ENCODE results near the gene SFXN3. TPM values are rescaled to one million over a fixed set of nuclear protein-coding genes. Genes with fewer than 3 reads are reported as not detected.

The SFXN3 gene
- total RNA-seq, 4 donors from 2014 or later = 57.6 to 296 (median 74.3) TPM

GRCh38 chr10:101062232-101063049 lies 31.4 kb downstream of the SFXN3 start:
- no peaks in the 10 kb centered on the region for H3K9me3 ChIP-seq
- peak overlapping the region; percentile 66 for H3K4me3 ChIP-seq
- H3K27me3 ChIP-seq = peaks cover 15% of the 10 kb centered on the region
- WGBS = 17% methylated on average over 14 of the region's 63 CpGs
- DNase-seq (ENCODE audit: low spot score in 2 of 2) = peak in 1 of 2 donors; percentile 76
- peaks cover 63% of the 10 kb centered on the region for H3K4me1 ChIP-seq
- H3K27ac ChIP-seq = peak overlapping the region; percentile 89
- H3K36me3 ChIP-seq = no peaks in the 10 kb centered on the region
- peak; percentile 5 to 57 for TF ChIP-seq CTCF (IDR thresholded peaks at IDR 0.05)
- no peak for TF ChIP-seq POLR2A (IDR thresholded peaks at IDR 0.05)
- no peak for TF ChIP-seq EP300 (IDR thresholded peaks at IDR 0.05)
- no peak for TF ChIP-seq POLR2AphosphoS5 (IDR thresholded peaks at IDR 0.05)

- H3K36me3 ChIP-seq = no peaks in the 10 kb centered on the region
- H3K4me1 ChIP-seq = peaks cover 66% of the 10 kb centered on the region
- 44% methylated on average over 12 of the region's 19 CpGs for WGBS
- H3K9me3 ChIP-seq = no peaks in the 10 kb centered on the region
- no peak for TF ChIP-seq POLR2A (IDR thresholded peaks at IDR 0.05)
- no peak for TF ChIP-seq EP300 (IDR thresholded peaks at IDR 0.05)
- no peak for TF ChIP-seq CTCF (IDR thresholded peaks at IDR 0.05)
- no peak for TF ChIP-seq POLR2AphosphoS5 (IDR thresholded peaks at IDR 0.05)
- H3K27me3 ChIP-seq = peaks cover 15% of the 10 kb centered on the region
- no peak overlapping the region for H3K27ac ChIP-seq
- no peak for DNase-seq (ENCODE audit: low spot score in 2 of 2)
- H3K4me3 ChIP-seq = peak overlapping the region; percentile 66
These were observed 32.1 kb downstream of the SFXN3 start for GRCh38 chr10:101063050-101063525.

- H3K4me1 ChIP-seq = peaks cover 66% of the 10 kb centered on the region
- no peak overlapping the region for H3K4me3 ChIP-seq
- WGBS = 62% methylated on average over 15 of the region's 15 CpGs
- TF ChIP-seq POLR2AphosphoS5 (IDR thresholded peaks at IDR 0.05) (no peak), EP300 (IDR thresholded peaks at IDR 0.05) (no peak), CTCF (IDR thresholded peaks at IDR 0.05) (no peak), POLR2A (IDR thresholded peaks at IDR 0.05) (no peak)
- no peaks in the 10 kb centered on the region for H3K9me3 ChIP-seq
- H3K36me3 ChIP-seq = no peaks in the 10 kb centered on the region
- no peak overlapping the region for H3K27ac ChIP-seq
- no peak for DNase-seq (ENCODE audit: low spot score in 2 of 2)
- H3K27me3 ChIP-seq = peaks cover 15% of the 10 kb centered on the region
These were observed 32.7 kb downstream of the SFXN3 start for GRCh38 chr10:101063548-101064414.

GRCh38 chr10:101064415-101065030 lies 33.5 kb downstream of the SFXN3 start:
- no peaks in the 10 kb centered on the region for H3K36me3 ChIP-seq
- peaks cover 66% of the 10 kb centered on the region for H3K4me1 ChIP-seq
- peaks cover 15% of the 10 kb centered on the region for H3K27me3 ChIP-seq
- WGBS = 94% methylated on average over 9 of the region's 9 CpGs
- H3K27ac ChIP-seq = no peak overlapping the region
- TF ChIP-seq POLR2A (IDR thresholded peaks at IDR 0.05) (no peak), POLR2AphosphoS5 (IDR thresholded peaks at IDR 0.05) (no peak), CTCF (IDR thresholded peaks at IDR 0.05) (no peak), EP300 (IDR thresholded peaks at IDR 0.05) (no peak)
- no peak for DNase-seq (ENCODE audit: low spot score in 2 of 2)
- no peaks in the 10 kb centered on the region for H3K9me3 ChIP-seq
- H3K4me3 ChIP-seq = no peak overlapping the region
